HepG2 (cell line): ENCODE data around the gene CAPN15. TPM values are rescaled to one million over a fixed set of nuclear protein-coding genes. Genes with fewer than 3 reads are reported as not detected.

Experiments
- FOXA3 ChIP-seq: IDR thresholded peaks from 2 replicates; pipeline ENCODE4 v1.6.1; 2016; ENCODE audit warnings: missing genetic modification reagents, missing compliant biosample characterization
- PREB ChIP-seq: sonication (generic); formaldehyde crosslinking; IDR thresholded peaks from 2 replicates; pipeline ENCODE4 v1.4.0; 2020; ENCODE audit warnings: missing genetic modification reagents
- RNF2 ChIP-seq: fragments of 450-650 bp; conservative IDR thresholded peaks from 2 replicates; pipeline ENCODE4 v1.6.1; 2016; ENCODE audit warnings: low read depth
- SRSF1 ChIP-seq: fragments of 200-400 bp; formaldehyde crosslinking; optimal IDR thresholded peaks from 2 replicates; pipeline ENCODE3; 2017; ENCODE audit warnings: mild to moderate bottlenecking, low read depth, low read length, moderate library complexity
- ZBTB39 ChIP-seq: sonication (generic); formaldehyde crosslinking; IDR thresholded peaks from 2 replicates; pipeline ENCODE4 v1.5.0; 2020; ENCODE audit warnings: missing genetic modification reagents
- ZNF142 ChIP-seq: sonication (generic); formaldehyde crosslinking; IDR thresholded peaks from 2 replicates; pipeline ENCODE4 v1.4.0; 2020; ENCODE audit warnings: missing genetic modification reagents
- ZNF160 ChIP-seq: sonication (generic); formaldehyde crosslinking; IDR thresholded peaks from 2 replicates; pipeline ENCODE4 v1.8.0; 2022; ENCODE audit warnings: mild to moderate bottlenecking, inconsistent platforms, missing genetic modification reagents
- ZNF337 ChIP-seq: sonication (generic); formaldehyde crosslinking; IDR thresholded peaks from 2 replicates; pipeline ENCODE4 v1.5.1; 2020; ENCODE audit warnings: missing genetic modification reagents, low read depth, mild to moderate bottlenecking, borderline replicate concordance
- ZNF362 ChIP-seq: sonication (generic); formaldehyde crosslinking; IDR thresholded peaks from 2 replicates; pipeline ENCODE4 v1.4.0; 2020; ENCODE audit warnings: missing genetic modification reagents, mild to moderate bottlenecking, borderline replicate concordance
- ZNF430 ChIP-seq: sonication (generic); formaldehyde crosslinking; IDR thresholded peaks from 2 replicates; pipeline ENCODE4 v1.9.0; 2021; ENCODE audit warnings: mild to moderate bottlenecking, missing genetic modification reagents
- ZNF567 ChIP-seq: sonication (generic); formaldehyde crosslinking; IDR thresholded peaks from 2 replicates; pipeline ENCODE4 v1.8.1; 2023; ENCODE audit warnings: mild to moderate bottlenecking, missing genetic modification reagents, borderline replicate concordance
- ZNF749 ChIP-seq: sonication (generic); formaldehyde crosslinking; IDR thresholded peaks from 2 replicates; pipeline ENCODE4 v1.8.0; 2022; ENCODE audit warnings: mild to moderate bottlenecking, missing genetic modification reagents, moderate library complexity, borderline replicate concordance
- ZNF83 ChIP-seq: sonication (generic); formaldehyde crosslinking; IDR thresholded peaks from 2 replicates; pipeline ENCODE4 v1.4.0; 2020; ENCODE audit warnings: missing genetic modification reagents, mild to moderate bottlenecking, borderline replicate concordance
- polyA plus RNA-seq, 8 experiments: library from polyadenylated mRNA; depleted of rRNA in 3 of 8; stranded (reverse) in 7 of 8; unstranded in 1 of 8; fragments of >200 nt; fragmentation: Illumina TruSeq in 4 of 8; extraction: Trizol in 4 of 8; gene quantifications; 2 replicates each; pipeline versions ENCODE4 v1.2.1 to v1.2.3, GENCODE V29; 2011 to 2016; ENCODE audit warnings: low read depth in 4 of 8, missing spikeins in 1 of 8, mixed read lengths in 1 of 8; ENCODE audit not compliant: insufficient read depth in 1 of 8
- total RNA-seq, 5 experiments: library from RNA; depleted of rRNA; stranded (reverse); fragments of >200 nt; fragmentation: Illumina TruSeq; extraction: Trizol; gene quantifications; 2 replicates each; pipeline ENCODE4 v1.2.3, GENCODE V29; 2016; ENCODE audit warnings: low read depth in 1 of 5
- TF ChIP-seq, protein P1 (sequence below): sonication (generic); formaldehyde crosslinking; IDR thresholded peaks from 2 replicates; pipeline ENCODE4 v1.4.0; 2020; ENCODE audit warnings: missing genetic modification reagents, mild to moderate bottlenecking, borderline replicate concordance

Gene CAPN15
- total and polyA plus RNA-seq, 2 of the 13 experiments (the other 11 are each of a cell fraction or from before 2014, with no cell fraction given), result 14.9 to 24.5 TPM

DNA sequence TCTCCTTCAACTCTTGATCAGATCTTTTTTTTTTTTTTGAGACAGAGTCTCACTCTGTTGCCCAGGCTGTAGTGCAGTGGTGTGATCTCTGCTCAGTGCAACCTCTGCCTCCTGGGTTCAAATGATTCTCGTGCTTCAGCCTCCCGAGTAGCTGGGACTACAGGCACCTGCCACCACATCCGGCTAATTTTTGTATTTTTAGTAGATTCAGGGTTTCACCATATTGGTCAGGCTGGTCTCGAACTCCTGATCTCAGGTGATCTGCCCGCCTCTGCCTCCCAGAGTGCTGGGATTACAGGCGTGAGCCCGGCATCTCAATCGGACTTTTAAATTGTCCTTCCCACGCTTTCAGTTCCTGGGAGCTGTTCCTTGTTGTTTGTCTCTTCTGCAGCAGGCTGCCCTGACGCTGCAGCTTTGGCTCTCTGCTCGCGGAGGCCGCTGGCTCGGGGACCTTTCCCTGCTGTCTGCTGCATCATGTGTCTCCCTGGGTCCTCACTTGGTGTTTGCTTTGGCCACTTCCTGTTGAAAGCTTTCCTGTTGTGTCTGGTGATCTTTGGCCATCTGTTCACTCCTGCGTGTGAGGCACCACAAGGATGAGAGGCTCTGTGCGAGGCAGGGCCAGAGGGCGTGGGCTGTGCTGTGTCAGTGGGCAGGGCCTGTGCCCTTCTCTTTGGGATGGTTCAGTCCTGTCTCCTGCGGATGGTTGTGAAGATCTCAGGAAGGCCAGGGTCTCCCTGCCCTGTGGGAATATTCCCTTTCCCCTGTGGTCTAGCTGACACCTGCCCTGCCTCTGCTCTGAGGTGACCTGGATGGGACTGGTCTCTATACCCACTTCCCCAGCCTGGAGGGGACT lies 18.4 kb upstream of the CAPN15 start (continued):
- TF ChIP-seq FOXA3 (CRISPR knock-in tag) (peak; percentile 95), ZNF83 (no peak), PREB (CRISPR knock-in tag) (no peak), ZNF142 (CRISPR knock-in tag) (peak; percentile 62; the same call in 1 of the 2 replicates), ZNF160 (CRISPR knock-in tag) (no peak), ZNF430 (peak; percentile 91), RNF2 (no peak), ZNF337 (0 out of 2 replicates have a peak, but pooled peaks have one; percentile 73), ZBTB39 (CRISPR knock-in tag) (no peak), ZNF567 (CRISPR knock-in tag) (peak; percentile 92; the same call in 1 of the 2 replicates), ZNF749 (CRISPR knock-in tag) (peak; percentile 87; the same call in 1 of the 2 replicates), ZNF362 (CRISPR knock-in tag) (peak; percentile 54; the same call in 1 of the 2 replicates), SRSF1 (no peak)
- TF ChIP-seq, protein P1, sequence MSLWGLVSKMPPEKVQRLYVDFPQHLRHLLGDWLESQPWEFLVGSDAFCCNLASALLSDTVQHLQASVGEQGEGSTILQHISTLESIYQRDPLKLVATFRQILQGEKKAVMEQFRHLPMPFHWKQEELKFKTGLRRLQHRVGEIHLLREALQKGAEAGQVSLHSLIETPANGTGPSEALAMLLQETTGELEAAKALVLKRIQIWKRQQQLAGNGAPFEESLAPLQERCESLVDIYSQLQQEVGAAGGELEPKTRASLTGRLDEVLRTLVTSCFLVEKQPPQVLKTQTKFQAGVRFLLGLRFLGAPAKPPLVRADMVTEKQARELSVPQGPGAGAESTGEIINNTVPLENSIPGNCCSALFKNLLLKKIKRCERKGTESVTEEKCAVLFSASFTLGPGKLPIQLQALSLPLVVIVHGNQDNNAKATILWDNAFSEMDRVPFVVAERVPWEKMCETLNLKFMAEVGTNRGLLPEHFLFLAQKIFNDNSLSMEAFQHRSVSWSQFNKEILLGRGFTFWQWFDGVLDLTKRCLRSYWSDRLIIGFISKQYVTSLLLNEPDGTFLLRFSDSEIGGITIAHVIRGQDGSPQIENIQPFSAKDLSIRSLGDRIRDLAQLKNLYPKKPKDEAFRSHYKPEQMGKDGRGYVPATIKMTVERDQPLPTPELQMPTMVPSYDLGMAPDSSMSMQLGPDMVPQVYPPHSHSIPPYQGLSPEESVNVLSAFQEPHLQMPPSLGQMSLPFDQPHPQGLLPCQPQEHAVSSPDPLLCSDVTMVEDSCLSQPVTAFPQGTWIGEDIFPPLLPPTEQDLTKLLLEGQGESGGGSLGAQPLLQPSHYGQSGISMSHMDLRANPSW (CRISPR knock-in tag), result 0 out of 2 replicates have a peak, but pooled peaks have one; percentile 93
